Measurements from ENCODE around the gene PTPRM. TPM values are rescaled to one million over a fixed set of nuclear protein-coding genes. Genes with fewer than 3 reads are reported as not detected.

Gene PTPRM
- total and polyA plus RNA-seq, 2 of the 8 experiments (the other 6 are each of a cell fraction or from before 2014, with no cell fraction given) = 4.1 to 7.0 TPM

GRCh38 chr18:7575465-7576028 lies 8.4 kb downstream of the PTPRM start (continued):
- TF ChIP-seq SIRT6 (IDR thresholded peaks at IDR 0.05; ENCODE audit: low read length) = no peak
